Measurements from ENCODE around the gene SDR39U1.

SDR39U1 gene

GRCh38 chr14:24426150-24426911 is 16.2 kb downstream of the SDR39U1 start:
- Histone ChIP-seq H3K9ac (ENCODE audit: low read length) (no peak overlapping the region), H3K27ac (ENCODE audit: low read depth, low read length) (no peak overlapping the region), H3K4me3 (ENCODE audit: low read depth in 1 of 2, low read length in 2 of 2) (no peak overlapping the region), H3K36me3 (ENCODE audit: insufficient read depth, low read length) (peaks cover 4% of the 10 kb centered on the region), H3K27me3 (ENCODE audit: control insufficient read depth in 1 of 2, insufficient read depth in 2 of 2, low read length in 2 of 2) (no peaks in the 10 kb centered on the region), H3K4me1 (ENCODE audit: insufficient read depth, low read length) (peaks cover 13% of the 10 kb centered on the region), H3K9me3 (ENCODE audit: low read length) (no peaks in the 10 kb centered on the region)

GRCh38 chr14:24425704-24426103 is 16.9 kb downstream of the SDR39U1 start:
- H3K27ac ChIP-seq (ENCODE audit: low read depth, low read length), result no peak overlapping the region
- H3K9me3 ChIP-seq (ENCODE audit: low read length), result no peaks in the 10 kb centered on the region
- H3K36me3 ChIP-seq (ENCODE audit: insufficient read depth, low read length), result no peaks in the 10 kb centered on the region
- no peak overlapping the region for H3K9ac ChIP-seq (ENCODE audit: low read length)
- H3K4me3 ChIP-seq (ENCODE audit: low read depth in 1 of 2, low read length in 2 of 2), result no peak overlapping the region
- no peaks in the 10 kb centered on the region for H3K27me3 ChIP-seq (ENCODE audit: control insufficient read depth in 1 of 2, insufficient read depth in 2 of 2, low read length in 2 of 2)
- H3K4me1 ChIP-seq (ENCODE audit: insufficient read depth, low read length), result peaks cover 7% of the 10 kb centered on the region

- H3K36me3 ChIP-seq (ENCODE audit: insufficient read depth, low read length), result no peaks in the 10 kb centered on the region
- no peak overlapping the region for H3K27ac ChIP-seq (ENCODE audit: low read depth, low read length)
- peaks cover 8% of the 10 kb centered on the region for H3K4me1 ChIP-seq (ENCODE audit: insufficient read depth, low read length)
- H3K9me3 ChIP-seq (ENCODE audit: low read length), result no peaks in the 10 kb centered on the region
- H3K27me3 ChIP-seq (ENCODE audit: control insufficient read depth in 1 of 2, insufficient read depth in 2 of 2, low read length in 2 of 2), result no peaks in the 10 kb centered on the region
- no peak overlapping the region for H3K4me3 ChIP-seq (ENCODE audit: low read depth in 1 of 2, low read length in 2 of 2)
- no peak overlapping the region for H3K9ac ChIP-seq (ENCODE audit: low read length)
Measured at GRCh38 chr14:24422694-24423601, 19.6 kb downstream of the SDR39U1 start.

GRCh38 chr14:24422261-24422660 is 20.3 kb downstream of the SDR39U1 start:
- H3K4me3 ChIP-seq (ENCODE audit: low read depth in 1 of 2, low read length in 2 of 2), result no peak overlapping the region
- H3K9me3 ChIP-seq (ENCODE audit: low read length), result no peaks in the 10 kb centered on the region
- H3K27ac ChIP-seq (ENCODE audit: low read depth, low read length), result no peak overlapping the region
- H3K9ac ChIP-seq (ENCODE audit: low read length), result no peak overlapping the region
- no peaks in the 10 kb centered on the region for H3K27me3 ChIP-seq (ENCODE audit: control insufficient read depth in 1 of 2, insufficient read depth in 2 of 2, low read length in 2 of 2)
- H3K36me3 ChIP-seq (ENCODE audit: insufficient read depth, low read length), result no peaks in the 10 kb centered on the region
- peaks cover 8% of the 10 kb centered on the region for H3K4me1 ChIP-seq (ENCODE audit: insufficient read depth, low read length)

- Histone ChIP-seq H3K27me3 (ENCODE audit: control insufficient read depth in 1 of 2, insufficient read depth in 2 of 2, low read length in 2 of 2) (no peaks in the 10 kb centered on the region), H3K36me3 (ENCODE audit: insufficient read depth, low read length) (peaks cover 13% of the 10 kb centered on the region), H3K27ac (ENCODE audit: low read depth, low read length) (no peak overlapping the region), H3K4me1 (ENCODE audit: insufficient read depth, low read length) (peaks cover 8% of the 10 kb centered on the region), H3K4me3 (ENCODE audit: low read depth in 1 of 2, low read length in 2 of 2) (no peak overlapping the region), H3K9ac (ENCODE audit: low read length) (no peak overlapping the region), H3K9me3 (ENCODE audit: low read length) (no peaks in the 10 kb centered on the region)
Measured at GRCh38 chr14:24418492-24418873, 24.1 kb downstream of the SDR39U1 start.

- no peak overlapping the region for H3K4me3 ChIP-seq (ENCODE audit: low read depth in 1 of 2, low read length in 2 of 2)
- H3K36me3 ChIP-seq (ENCODE audit: insufficient read depth, low read length), result peaks cover 14% of the 10 kb centered on the region
- H3K9me3 ChIP-seq (ENCODE audit: low read length), result no peaks in the 10 kb centered on the region
- peaks cover 8% of the 10 kb centered on the region for H3K4me1 ChIP-seq (ENCODE audit: insufficient read depth, low read length)
- no peak overlapping the region for H3K27ac ChIP-seq (ENCODE audit: low read depth, low read length)
- no peak overlapping the region for H3K9ac ChIP-seq (ENCODE audit: low read length)
- H3K27me3 ChIP-seq (ENCODE audit: control insufficient read depth in 1 of 2, insufficient read depth in 2 of 2, low read length in 2 of 2), result no peaks in the 10 kb centered on the region
Measured at GRCh38 chr14:24417832-24418491, 24.6 kb downstream of the SDR39U1 start.

- no peaks in the 10 kb centered on the region for H3K9me3 ChIP-seq (ENCODE audit: low read length)
- H3K36me3 ChIP-seq (ENCODE audit: insufficient read depth, low read length), result peaks cover 14% of the 10 kb centered on the region
- no peaks in the 10 kb centered on the region for H3K27me3 ChIP-seq (ENCODE audit: control insufficient read depth in 1 of 2, insufficient read depth in 2 of 2, low read length in 2 of 2)
- H3K9ac ChIP-seq (ENCODE audit: low read length), result no peak overlapping the region
- H3K27ac ChIP-seq (ENCODE audit: low read depth, low read length), result no peak overlapping the region
- H3K4me3 ChIP-seq (ENCODE audit: low read depth in 1 of 2, low read length in 2 of 2), result no peak overlapping the region
- H3K4me1 ChIP-seq (ENCODE audit: insufficient read depth, low read length), result peaks cover 8% of the 10 kb centered on the region
Measured at GRCh38 chr14:24416932-24417619, 25.5 kb downstream of the SDR39U1 start.

GRCh38 chr14:24416254-24416931 is 26.2 kb downstream of the SDR39U1 start:
- peaks cover 14% of the 10 kb centered on the region for H3K36me3 ChIP-seq (ENCODE audit: insufficient read depth, low read length)
- no peaks in the 10 kb centered on the region for H3K27me3 ChIP-seq (ENCODE audit: control insufficient read depth in 1 of 2, insufficient read depth in 2 of 2, low read length in 2 of 2)
- no peaks in the 10 kb centered on the region for H3K9me3 ChIP-seq (ENCODE audit: low read length)
- no peak overlapping the region for H3K4me3 ChIP-seq (ENCODE audit: low read depth in 1 of 2, low read length in 2 of 2)
- H3K9ac ChIP-seq (ENCODE audit: low read length), result no peak overlapping the region
- H3K27ac ChIP-seq (ENCODE audit: low read depth, low read length), result no peak overlapping the region
- peaks cover 8% of the 10 kb centered on the region for H3K4me1 ChIP-seq (ENCODE audit: insufficient read depth, low read length)

GRCh38 chr14:24415421-24416253 is 26.9 kb downstream of the SDR39U1 start:
- Histone ChIP-seq H3K27me3 (ENCODE audit: control insufficient read depth in 1 of 2, insufficient read depth in 2 of 2, low read length in 2 of 2) (no peaks in the 10 kb centered on the region), H3K9ac (ENCODE audit: low read length) (no peak overlapping the region), H3K4me3 (ENCODE audit: low read depth in 1 of 2, low read length in 2 of 2) (no peak overlapping the region), H3K36me3 (ENCODE audit: insufficient read depth, low read length) (peaks cover 14% of the 10 kb centered on the region), H3K9me3 (ENCODE audit: low read length) (no peaks in the 10 kb centered on the region), H3K4me1 (ENCODE audit: insufficient read depth, low read length) (peaks cover 8% of the 10 kb centered on the region), H3K27ac (ENCODE audit: low read depth, low read length) (no peak overlapping the region)

GRCh38 chr14:24414732-24415420 is 27.7 kb downstream of the SDR39U1 start:
- Histone ChIP-seq H3K4me3 (ENCODE audit: low read depth in 1 of 2, low read length in 2 of 2) (no peak overlapping the region), H3K27ac (ENCODE audit: low read depth, low read length) (no peak overlapping the region), H3K27me3 (ENCODE audit: control insufficient read depth in 1 of 2, insufficient read depth in 2 of 2, low read length in 2 of 2) (no peaks in the 10 kb centered on the region), H3K4me1 (ENCODE audit: insufficient read depth, low read length) (peaks cover 8% of the 10 kb centered on the region), H3K9ac (ENCODE audit: low read length) (no peak overlapping the region), H3K9me3 (ENCODE audit: low read length) (no peaks in the 10 kb centered on the region), H3K36me3 (ENCODE audit: insufficient read depth, low read length) (peaks cover 14% of the 10 kb centered on the region)

All from muscle layer of colon (tissue), 2 donors.